Breast epithelium (tissue), 3 donors: ENCODE data around the gene FAM216B.

Experiments
- CTCF ChIP-seq, 3 donors: fragments of 450-650 bp; IDR thresholded peaks; one replicate each; pipeline ENCODE4 v1.5.1; 2016 to 2017; ENCODE audit warnings: antibody characterized with exemption in 3 of 3, mild to moderate bottlenecking in 3 of 3, moderate library complexity in 3 of 3
- POLR2A ChIP-seq: fragments of 450-650 bp; IDR thresholded peaks from one replicate; pipeline ENCODE4 v1.6.1; 2016; ENCODE audit warnings: antibody characterized with exemption, mild to moderate bottlenecking, moderate library complexity
- POLR2AphosphoS5 ChIP-seq, 3 donors: sonication (generic); formaldehyde crosslinking; IDR thresholded peaks; one replicate each; pipeline ENCODE4 v1.6.1; 2017; ENCODE audit warnings: antibody characterized with exemption in 3 of 3

GRCh38 chr13:42766016-42766415 lies 15.4 kb upstream of the FAM216B start:
- TF ChIP-seq CTCF (IDR thresholded peaks at IDR 0.05) (no peak), POLR2A (no peak), POLR2AphosphoS5 (IDR thresholded peaks at IDR 0.05) (no peak)
